ENCODE data around the gene MTX1.

DNA sequence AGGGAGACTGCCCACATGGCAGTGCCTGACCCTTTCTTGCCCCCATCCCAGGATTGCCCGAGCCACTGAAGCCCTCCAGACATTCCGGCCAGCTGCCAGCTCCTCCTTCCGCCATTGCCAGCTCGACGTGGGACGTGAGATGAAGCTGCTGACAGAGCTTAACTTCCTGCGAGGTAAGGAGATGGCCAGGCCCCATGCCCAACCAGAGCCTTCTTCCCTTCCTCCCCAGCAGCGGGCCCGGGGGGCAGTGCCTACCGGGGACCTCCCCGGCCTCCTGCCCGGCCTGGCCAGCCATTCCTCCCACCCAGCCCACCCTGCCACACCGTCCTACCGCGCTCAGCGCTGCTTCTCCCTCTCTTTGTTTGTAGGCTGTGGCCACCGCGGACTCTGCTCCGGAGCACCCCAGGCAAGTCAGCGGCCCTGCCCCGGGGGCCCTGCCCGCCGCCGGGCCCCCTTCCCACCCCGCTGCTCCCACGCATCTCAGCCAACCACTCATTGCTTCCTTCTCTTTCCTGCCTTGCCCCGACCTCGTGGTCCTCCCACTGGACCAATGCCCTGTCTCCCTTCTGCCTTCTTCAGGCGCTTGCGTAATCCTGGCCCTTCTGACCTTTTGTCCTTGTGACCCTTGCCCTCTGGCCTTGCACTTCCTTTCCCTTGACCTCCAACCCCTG, 29.9 kb upstream of the MTX1 start:
- TF ChIP-seq, protein P1, sequence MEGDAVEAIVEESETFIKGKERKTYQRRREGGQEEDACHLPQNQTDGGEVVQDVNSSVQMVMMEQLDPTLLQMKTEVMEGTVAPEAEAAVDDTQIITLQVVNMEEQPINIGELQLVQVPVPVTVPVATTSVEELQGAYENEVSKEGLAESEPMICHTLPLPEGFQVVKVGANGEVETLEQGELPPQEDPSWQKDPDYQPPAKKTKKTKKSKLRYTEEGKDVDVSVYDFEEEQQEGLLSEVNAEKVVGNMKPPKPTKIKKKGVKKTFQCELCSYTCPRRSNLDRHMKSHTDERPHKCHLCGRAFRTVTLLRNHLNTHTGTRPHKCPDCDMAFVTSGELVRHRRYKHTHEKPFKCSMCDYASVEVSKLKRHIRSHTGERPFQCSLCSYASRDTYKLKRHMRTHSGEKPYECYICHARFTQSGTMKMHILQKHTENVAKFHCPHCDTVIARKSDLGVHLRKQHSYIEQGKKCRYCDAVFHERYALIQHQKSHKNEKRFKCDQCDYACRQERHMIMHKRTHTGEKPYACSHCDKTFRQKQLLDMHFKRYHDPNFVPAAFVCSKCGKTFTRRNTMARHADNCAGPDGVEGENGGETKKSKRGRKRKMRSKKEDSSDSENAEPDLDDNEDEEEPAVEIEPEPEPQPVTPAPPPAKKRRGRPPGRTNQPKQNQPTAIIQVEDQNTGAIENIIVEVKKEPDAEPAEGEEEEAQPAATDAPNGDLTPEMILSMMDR (IDR thresholded peaks at IDR 0.05) = no peak
- TF ChIP-seq POLR2A (IDR thresholded peaks at IDR 0.05) = no peak

Data from adrenal gland (tissue), 5 donors.